Thyroid gland (tissue), 4 donors: ENCODE data around the gene SGPP2. TPM values are rescaled to one million over a fixed set of nuclear protein-coding genes. Genes with fewer than 3 reads are reported as not detected.
A peak's percentile ranks its signal among the peaks of the same experiment; 100 is the strongest.

ENCODE experiments used
- DNase-seq, 2 donors: peaks; one replicate each; pipeline ENCODE4 v3.0.0-alpha.2; 2019
- H3K27ac ChIP-seq, 3 donors: fragments of 200-600 bp; sonication (generic); 1 replicate in 2 of 3; 2 replicates in 1 of 3; pipeline ENCODE4 v1.5.1; 2016 to 2019; ENCODE audit warnings: mild to moderate bottlenecking in 1 of 3, moderate library complexity in 1 of 3
- H3K27me3 ChIP-seq: fragments of 200-600 bp; sonication (generic); one replicate; pipeline ENCODE4 v1.5.1; 2019
- H3K36me3 ChIP-seq, 2 donors: fragments of 200-600 bp; sonication (generic); one replicate each; pipeline ENCODE4 v1.5.1; 2016 to 2019
- H3K4me1 ChIP-seq, 2 donors: fragments of 200-600 bp; sonication (generic); one replicate each; pipeline ENCODE4 v1.5.1; 2017 to 2019
- H3K4me3 ChIP-seq, 3 donors: fragments of 200-600 bp; sonication (generic); replicated peaks in 1 of 3; 1 replicate in 2 of 3; 2 replicates in 1 of 3; pipeline ENCODE4 v1.5.1; 2016; ENCODE audit warnings: mild to moderate bottlenecking in 1 of 3
- H3K9me3 ChIP-seq: fragments of 200-600 bp; sonication (generic); one replicate; pipeline ENCODE4 v1.5.1; 2017
- CTCF ChIP-seq, 6 experiments: fragments of 200-600 bp in 3 of 6; fragments of 450-650 bp in 3 of 6; sonication (generic) in 3 of 6; IDR thresholded peaks; one replicate each; pipeline ENCODE4 v1.5.1; 2016 to 2019; ENCODE audit warnings: antibody characterized with exemption in 6 of 6, mild to moderate bottlenecking in 2 of 6, inconsistent platforms in 1 of 6, moderate library complexity in 1 of 6
- POLR2A ChIP-seq, 2 donors: fragments of 450-650 bp; IDR thresholded peaks; one replicate each; pipeline ENCODE4 v1.6.1; 2017; ENCODE audit warnings: antibody characterized with exemption in 2 of 2, mild to moderate bottlenecking in 2 of 2, moderate library complexity in 1 of 2
- WGBS, 2 donors: methylation state at CpG; one replicate each; pipeline ENCODE4 v1.1.5; 2017; 5-methylcytosine and 5-hydroxymethylcytosine counted together
- intact Hi-C: fragments of 100-400 bp; cut with DNase I; formaldehyde crosslinking; loops from one replicate; pipeline ENCODE4 v1.15.1; 2023
- total RNA-seq, 4 donors: library from RNA; depleted of rRNA; stranded (reverse); fragments of >200 nt; gene quantifications; one replicate each; pipeline ENCODE4 v1.2.3, GENCODE V29; 2016

The SGPP2 gene
- total RNA-seq, 4 donors from 2014 or later: 33.7 to 53.7 (median 46.6) TPM

- H3K36me3 ChIP-seq: no peaks in the 10 kb centered on the region
- no peaks in the 10 kb centered on the region for H3K9me3 ChIP-seq
- no peaks in the 10 kb centered on the region for H3K27me3 ChIP-seq
- no peaks in the 10 kb centered on the region for H3K4me1 ChIP-seq
- intact Hi-C loops: no loop called here
- TF ChIP-seq POLR2A (IDR thresholded peaks at IDR 0.05) (no peak), CTCF (IDR thresholded peaks at IDR 0.05) (no peak)
- no peak overlapping the region for H3K4me3 ChIP-seq
- no peak overlapping the region for H3K27ac ChIP-seq
- DNase-seq: no peak
These were observed 55.5 kb downstream of the SGPP2 start for GRCh38 chr2:222479859-222480258.

GRCh38 chr2:222480497-222480896 is 56.2 kb downstream of the SGPP2 start:
- H3K27me3 ChIP-seq: no peaks in the 10 kb centered on the region
- H3K4me3 ChIP-seq: no peak overlapping the region
- intact Hi-C loops: no loop called here
- no peak for DNase-seq
- H3K9me3 ChIP-seq: no peaks in the 10 kb centered on the region
- peaks cover 2 to 5% of the 10 kb centered on the region in 2 donors for H3K4me1 ChIP-seq
- TF ChIP-seq CTCF (IDR thresholded peaks at IDR 0.05) (no peak), POLR2A (IDR thresholded peaks at IDR 0.05) (no peak)
- H3K36me3 ChIP-seq: no peaks in the 10 kb centered on the region
- 96% methylated on average over 5 of the region's 5 CpGs for WGBS, 2 donors
- H3K27ac ChIP-seq: no peak overlapping the region

- Histone ChIP-seq H3K9me3 (no peaks in the 10 kb centered on the region), H3K27me3 (no peaks in the 10 kb centered on the region), H3K4me1 (peaks cover 8 to 12% of the 10 kb centered on the region in 2 donors), H3K4me3 (no peak overlapping the region), H3K27ac (no peak overlapping the region), H3K36me3 (no peaks in the 10 kb centered on the region)
- intact Hi-C loops: no loop called here
- no peak for DNase-seq
- TF ChIP-seq POLR2A (IDR thresholded peaks at IDR 0.05): no peak
- TF ChIP-seq CTCF (IDR thresholded peaks at IDR 0.05): no peak
These were observed 57.6 kb downstream of the SGPP2 start for GRCh38 chr2:222481941-222482340.

- H3K4me1 ChIP-seq: peaks cover 8 to 12% of the 10 kb centered on the region in 2 donors
- DNase-seq: peak; percentile 46 to 61
- no peak overlapping the region for H3K4me3 ChIP-seq
- no peak overlapping the region for H3K27ac ChIP-seq
- no peaks in the 10 kb centered on the region for H3K27me3 ChIP-seq
- no peaks in the 10 kb centered on the region for H3K9me3 ChIP-seq
- TF ChIP-seq CTCF (IDR thresholded peaks at IDR 0.05) (peak in 2 of 6 experiments; percentile 9 to 16), POLR2A (IDR thresholded peaks at IDR 0.05) (no peak)
- 65 to 69% methylated on average over 3 of the region's 3 CpGs for WGBS, 2 donors
- intact Hi-C loops: no loop called here
- H3K36me3 ChIP-seq: no peaks in the 10 kb centered on the region
These were observed 59.2 kb downstream of the SGPP2 start for GRCh38 chr2:222483513-222484039.

- intact Hi-C loops: no loop called here
- 62 to 68% methylated on average over 12 of the region's 12 CpGs for WGBS, 2 donors
- Histone ChIP-seq H3K27me3 (no peaks in the 10 kb centered on the region), H3K27ac (no peak overlapping the region), H3K4me1 (peaks cover 8 to 12% of the 10 kb centered on the region in 2 donors), H3K36me3 (no peaks in the 10 kb centered on the region), H3K9me3 (no peaks in the 10 kb centered on the region), H3K4me3 (no peak overlapping the region)
- DNase-seq: no peak
- TF ChIP-seq CTCF (IDR thresholded peaks at IDR 0.05) (no peak), POLR2A (IDR thresholded peaks at IDR 0.05) (no peak)
These were observed 61.2 kb downstream of the SGPP2 start for GRCh38 chr2:222485367-222486211.
